ENCODE results near the gene ZFAND3.
"Not testable (repeated sequence)": the region's sequence is repeated elsewhere in the genome, so short reads cannot be mapped to it uniquely, and the experiment has no call there.

Gene ZFAND3

DNA sequence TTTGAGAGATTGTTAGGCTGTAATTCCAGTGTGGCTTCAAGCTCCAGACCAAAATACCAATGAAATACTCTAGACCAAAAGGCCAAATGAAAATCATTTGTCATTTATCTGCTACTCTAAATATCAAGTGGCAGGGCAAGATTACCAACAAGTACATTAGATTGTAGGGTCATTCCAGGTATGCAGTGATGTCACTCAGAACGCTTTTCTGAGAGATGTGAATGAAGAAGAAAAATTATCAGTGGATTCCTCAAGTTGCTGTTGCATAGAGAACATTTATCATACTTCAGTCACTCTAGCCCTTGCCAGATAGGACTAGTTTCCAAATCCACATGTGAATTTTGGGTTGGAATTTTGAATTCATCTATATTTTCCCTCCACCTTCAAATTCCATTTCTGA is 65.0 kb downstream of the ZFAND3 start:
- peak; percentile 44 for DNase-seq (ENCODE audit: low read depth)
- TF ChIP-seq CTCF (conservative IDR thresholded peaks at IDR 0.05; ENCODE audit: low read depth, low read length), result no peak
- no peak overlapping the region for H3K4me3 ChIP-seq (ENCODE audit: low read depth, low read length)

DNA sequence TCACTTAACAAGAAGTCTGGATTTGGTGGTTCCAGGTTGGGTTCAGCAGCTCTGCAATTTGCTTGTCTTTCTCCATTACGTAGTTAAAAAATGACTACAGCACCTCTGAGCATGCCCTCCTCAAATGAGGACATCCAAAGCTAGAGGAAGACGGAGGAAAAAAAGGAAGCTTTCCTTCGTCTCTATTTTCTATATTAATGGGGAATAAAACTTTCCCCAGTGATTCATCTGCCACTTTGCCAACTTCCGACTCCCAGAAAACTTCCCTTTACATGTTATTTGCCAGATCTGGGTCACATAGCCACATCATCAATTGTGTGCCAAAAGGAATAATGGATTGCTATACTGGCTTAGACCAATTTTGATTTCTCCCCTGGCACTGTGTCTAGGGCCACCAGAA is 69.5 kb downstream of the ZFAND3 start:
- no peak for TF ChIP-seq CTCF (conservative IDR thresholded peaks at IDR 0.05; ENCODE audit: low read depth, low read length)
- no peak overlapping the region for H3K4me3 ChIP-seq (ENCODE audit: low read depth, low read length)
- DNase-seq (ENCODE audit: low read depth), result no peak

DNA sequence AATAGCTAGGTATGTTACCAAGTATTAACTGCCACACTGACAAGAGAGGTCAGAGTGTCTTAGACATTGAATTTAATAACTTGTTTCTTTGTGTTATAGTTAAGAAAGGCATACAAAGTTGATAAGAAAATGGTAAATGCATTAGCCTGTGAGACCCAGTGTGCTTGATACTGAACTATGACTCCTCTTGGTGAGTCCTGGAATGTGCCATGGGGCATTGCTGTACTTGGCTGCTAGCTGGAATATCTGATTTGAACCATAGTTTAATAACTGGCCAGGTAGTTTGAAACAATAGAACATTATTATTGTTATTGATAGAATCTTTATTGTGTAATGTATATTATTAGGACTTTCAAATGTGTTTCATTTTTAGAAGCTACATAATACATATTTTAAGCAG is 70.0 kb downstream of the ZFAND3 start:
- H3K4me3 ChIP-seq (ENCODE audit: low read depth, low read length), result no peak overlapping the region
- TF ChIP-seq CTCF (conservative IDR thresholded peaks at IDR 0.05; ENCODE audit: low read depth, low read length), result no peak
- DNase-seq (ENCODE audit: low read depth), result no peak

DNA sequence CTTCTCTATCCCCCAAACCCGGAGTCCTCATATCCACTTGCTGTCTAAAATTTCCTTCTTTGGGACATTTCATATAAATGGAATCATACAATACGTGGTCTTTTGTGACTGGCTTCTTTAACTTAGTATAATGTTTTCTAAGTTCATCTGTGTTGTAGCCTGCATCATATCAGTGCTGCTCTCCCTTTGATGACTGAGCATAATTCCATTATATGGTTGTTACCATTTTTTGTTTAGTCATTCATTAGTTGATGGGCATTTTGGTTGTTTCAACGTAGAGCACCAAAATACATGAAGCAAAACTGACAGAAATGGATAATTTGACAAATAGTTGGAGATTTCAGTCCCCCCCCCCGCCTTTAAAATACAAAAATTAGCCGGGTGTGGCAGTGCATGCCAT is 71.5 kb downstream of the ZFAND3 start:
- H3K4me3 ChIP-seq (ENCODE audit: low read depth, low read length), result no peak overlapping the region
- no peak for TF ChIP-seq CTCF (conservative IDR thresholded peaks at IDR 0.05; ENCODE audit: low read depth, low read length)
- DNase-seq (ENCODE audit: low read depth), result no peak

DNA sequence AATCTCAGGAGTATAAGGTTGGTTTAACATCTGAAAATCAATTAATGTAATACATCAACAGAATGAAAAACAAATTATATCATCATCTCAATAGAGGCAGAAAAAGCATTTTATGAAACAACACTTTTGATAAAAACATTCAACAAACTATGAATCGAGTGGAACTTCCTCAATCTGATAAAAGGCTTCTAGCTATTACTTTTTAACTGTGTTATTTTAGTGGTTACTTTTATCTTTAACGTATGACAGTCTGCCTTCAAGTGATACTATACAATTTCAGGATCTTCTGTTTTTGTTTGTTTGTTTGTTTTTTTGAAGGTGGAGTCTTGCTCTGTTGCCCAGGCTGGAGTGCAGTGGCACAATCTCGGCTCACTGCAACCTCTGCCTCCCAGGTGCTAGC is 73.7 kb downstream of the ZFAND3 start:
- H3K4me3 ChIP-seq (ENCODE audit: low read depth, low read length), result no peak overlapping the region
- DNase-seq (ENCODE audit: low read depth), result no peak
- no peak for TF ChIP-seq CTCF (conservative IDR thresholded peaks at IDR 0.05; ENCODE audit: low read depth, low read length)

- not testable (repeated sequence) for DNase-seq (ENCODE audit: low read depth); H3K4me3 ChIP-seq (ENCODE audit: low read depth, low read length)
Observed at GRCh38 chr6:37893734-37894133, 74.2 kb downstream of the ZFAND3 start.

GRCh38 chr6:37894585-37894984 is 75.1 kb downstream of the ZFAND3 start:
- no peak for DNase-seq (ENCODE audit: low read depth)
- TF ChIP-seq CTCF (conservative IDR thresholded peaks at IDR 0.05; ENCODE audit: low read depth, low read length), result no peak
- no peak overlapping the region for H3K4me3 ChIP-seq (ENCODE audit: low read depth, low read length)

GRCh38 chr6:37897321-37897720 is 77.8 kb downstream of the ZFAND3 start:
- no peak for TF ChIP-seq CTCF (conservative IDR thresholded peaks at IDR 0.05; ENCODE audit: low read depth, low read length)
- H3K4me3 ChIP-seq (ENCODE audit: low read depth, low read length), result no peak overlapping the region
- peak; percentile 52 for DNase-seq (ENCODE audit: low read depth)

Measured in choroid plexus epithelial cell (primary cell).